GM18858 (cell line): ENCODE measurements around the gene PIM2.
A peak's percentile ranks its signal among the peaks of the same experiment; 100 is the strongest.

ENCODE experiments used
- ATAC-seq: cut with Tn5 transposase; IDR thresholded peaks from one replicate; pipeline ENCODE4 v1.9.1; 2021; ENCODE audit not compliant: unreplicated experiment

The PIM2 gene

GRCh38 chrX:48918643-48919340, at the start of gene PIM2:
PIM2 (minus strand) TSS chrX:48919024; CDS start chrX:48918834, 190 bp downstream.
- peak; percentile 54 for ATAC-seq

- ATAC-seq, result no peak
Measured at GRCh38 chrX:48968377-48968776, 49.6 kb upstream of the PIM2 start.

GRCh38 chrX:48966796-48967579, 48.2 kb upstream of the PIM2 start:
- ATAC-seq, result no peak

GRCh38 chrX:48965959-48966358, 47.1 kb upstream of the PIM2 start:
- no peak for ATAC-seq

GRCh38 chrX:48961585-48962091, 42.8 kb upstream of the PIM2 start:
- no peak for ATAC-seq

GRCh38 chrX:48960291-48960690, 41.5 kb upstream of the PIM2 start:
- no peak for ATAC-seq

- no peak for ATAC-seq
Measured at GRCh38 chrX:48958635-48959094, 39.8 kb upstream of the PIM2 start.

GRCh38 chrX:48957827-48958634, 39.2 kb upstream of the PIM2 start:
- ATAC-seq, result peak; percentile 81

GRCh38 chrX:48957477-48957826, 38.6 kb upstream of the PIM2 start, which contains the start of gene OTUD5:
OTUD5 (minus strand) TSS chrX:48957607; CDS start chrX:48957570, 37 bp downstream.
- peak; percentile 23 for ATAC-seq

- ATAC-seq, result no peak
Measured at GRCh38 chrX:48956728-48957414, 38.0 kb upstream of the PIM2 start.

- ATAC-seq, result no peak
Measured at GRCh38 chrX:48948589-48948988, 29.8 kb upstream of the PIM2 start.

GRCh38 chrX:48945517-48946348, 26.9 kb upstream of the PIM2 start:
- ATAC-seq, result no peak

- ATAC-seq, result no peak
Measured at GRCh38 chrX:48942895-48943294, 24.1 kb upstream of the PIM2 start.

GRCh38 chrX:48940404-48940955, 21.7 kb upstream of the PIM2 start:
- ATAC-seq, result no peak

GRCh38 chrX:48939524-48940228, 20.9 kb upstream of the PIM2 start:
- no peak for ATAC-seq

- ATAC-seq, result peak; percentile 43
Measured at GRCh38 chrX:48938721-48939425, 20.0 kb upstream of the PIM2 start.

GRCh38 chrX:48937054-48937907, 18.5 kb upstream of the PIM2 start:
- ATAC-seq, result peak; percentile 37
